AG04450 (cell line): ENCODE results near the gene SEMA5B. TPM values are rescaled to one million over a fixed set of nuclear protein-coding genes. Genes with fewer than 3 reads are reported as not detected.
A peak's percentile ranks its signal among the peaks of the same experiment; 100 is the strongest.

Experiments
- CTCF ChIA-PET: fragments of 300-600, 350-600 bp; formaldehyde crosslinking; extraction: SDS; loops from one replicate; lab custom pipeline; 2022; ENCODE audit warnings: antibody characterized with exemption, inconsistent platforms; lab: Charles Lee
- POLR2A ChIA-PET: fragments of 350-600 bp; formaldehyde crosslinking; extraction: SDS; loops from one replicate; lab custom pipeline; 2021; ENCODE audit warnings: antibody characterized with exemption, inconsistent platforms; lab: Yijun Ruan, JAX
- DNase-seq: peaks from one replicate; pipeline ENCODE4 v3.0.0-alpha.2; 2011; ENCODE audit warnings: low read depth, low spot score
- H3K27ac ChIP-seq: one replicate; pipeline ENCODE4 v1.5.1; 2012; ENCODE audit warnings: low read depth, low read length, control low read depth
- H3K27me3 ChIP-seq: one replicate; pipeline ENCODE4 v1.6.0; 2012; ENCODE audit warnings: low read length; ENCODE audit not compliant: control insufficient read depth, insufficient read depth
- H3K4me3 ChIP-seq: 2 replicates; pipeline ENCODE4 v1.5.1; 2011; ENCODE audit warnings: mild to moderate bottlenecking, low read depth, low read length, control low read depth
- H3K9me3 ChIP-seq: 2 replicates; pipeline ENCODE4 v1.5.1; 2012; ENCODE audit warnings: low read length; ENCODE audit not compliant: control insufficient read depth, insufficient read depth
- CTCF ChIP-seq: IDR thresholded peaks from 2 replicates; pipeline ENCODE4 v1.5.1; 2011; ENCODE audit warnings: low read depth, low read length, control low read depth, inconsistent platforms
- polyA plus RNA-seq: library from polyadenylated mRNA; depleted of rRNA; stranded (reverse); fragments of >200 nt; gene quantifications from 2 replicates; pipeline ENCODE4 v1.2.3, GENCODE V29; 2011

Gene SEMA5B
- polyA plus RNA-seq, 1 experiment = not detected

GRCh38 chr3:123028233-123028828 lies 768 bp upstream of the SEMA5B start:
- Histone ChIP-seq H3K27me3 (peaks cover 82% of the 10 kb centered on the region), H3K4me3 (peak overlapping the region; percentile 44)
- POLR2A ChIA-PET = interaction anchor here (0.5 to 0.8 kb wide), 2 partner anchors 8 to 635 kb away, joined by 4 to 5 read pairs; no protein-coding TSS in a partner anchor

GRCh38 chr3:123026565-123027291 lies 835 bp downstream of the SEMA5B start:
- DNase-seq = no peak
- Histone ChIP-seq H3K4me3 (peak overlapping the region; percentile 17; the same call in 1 of the 2 replicates), H3K27ac (no peak overlapping the region), H3K9me3 (no peaks in the 10 kb centered on the region; the same call in 1 of the 2 replicates), H3K27me3 (peaks cover 78% of the 10 kb centered on the region)
- ChIA-PET CTCF (interaction anchor here (0.7 to 4.1 kb wide), 3 partner anchors 36 to 212 kb away, joined by 8 to 51 read pairs (median 9); no protein-coding TSS in a partner anchor), POLR2A (no interaction called here)
- TF ChIP-seq CTCF = no peak

More at GRCh38 chr3:123028233-123028828, 768 bp upstream of the SEMA5B start:
- Histone ChIP-seq H3K27ac (no peak overlapping the region), H3K9me3 (no peaks in the 10 kb centered on the region; the same call in 1 of the 2 replicates)
- CTCF ChIA-PET = interaction anchor here (0.6 to 4.1 kb wide), 9 partner anchors 10 to 1481 kb away, joined by 3 to 51 read pairs (median 3); no protein-coding TSS in a partner anchor
- DNase-seq = peak; percentile 52
- TF ChIP-seq CTCF = peak; percentile 64

GRCh38 chr3:123025642-123026521 lies 1.7 kb downstream of the SEMA5B start:
- no peak overlapping the region for H3K27ac ChIP-seq
- no peak for DNase-seq
- no peak overlapping the region for H3K4me3 ChIP-seq
- peaks cover 78% of the 10 kb centered on the region for H3K27me3 ChIP-seq
- H3K9me3 ChIP-seq = no peaks in the 10 kb centered on the region; the same call in 1 of the 2 replicates
- POLR2A ChIA-PET = no interaction called here
- no peak for TF ChIP-seq CTCF
- CTCF ChIA-PET = no interaction called here

GRCh38 chr3:123024056-123024455 lies 3.5 kb downstream of the SEMA5B start:
- Histone ChIP-seq H3K27me3 (peaks cover 73% of the 10 kb centered on the region), H3K27ac (no peak overlapping the region), H3K9me3 (no peaks in the 10 kb centered on the region; the same call in 1 of the 2 replicates), H3K4me3 (no peak overlapping the region)
- CTCF ChIA-PET = no interaction called here
- no peak for TF ChIP-seq CTCF
- POLR2A ChIA-PET = no interaction called here
- no peak for DNase-seq
